ENCODE data around the gene GAS2L1. TPM values are rescaled to one million over a fixed set of nuclear protein-coding genes. Genes with fewer than 3 reads are reported as not detected.

GAS2L1 gene
- total and polyA plus RNA-seq, 3 donors from 2014 or later = 84.9 to 197 (median 191) TPM

DNA sequence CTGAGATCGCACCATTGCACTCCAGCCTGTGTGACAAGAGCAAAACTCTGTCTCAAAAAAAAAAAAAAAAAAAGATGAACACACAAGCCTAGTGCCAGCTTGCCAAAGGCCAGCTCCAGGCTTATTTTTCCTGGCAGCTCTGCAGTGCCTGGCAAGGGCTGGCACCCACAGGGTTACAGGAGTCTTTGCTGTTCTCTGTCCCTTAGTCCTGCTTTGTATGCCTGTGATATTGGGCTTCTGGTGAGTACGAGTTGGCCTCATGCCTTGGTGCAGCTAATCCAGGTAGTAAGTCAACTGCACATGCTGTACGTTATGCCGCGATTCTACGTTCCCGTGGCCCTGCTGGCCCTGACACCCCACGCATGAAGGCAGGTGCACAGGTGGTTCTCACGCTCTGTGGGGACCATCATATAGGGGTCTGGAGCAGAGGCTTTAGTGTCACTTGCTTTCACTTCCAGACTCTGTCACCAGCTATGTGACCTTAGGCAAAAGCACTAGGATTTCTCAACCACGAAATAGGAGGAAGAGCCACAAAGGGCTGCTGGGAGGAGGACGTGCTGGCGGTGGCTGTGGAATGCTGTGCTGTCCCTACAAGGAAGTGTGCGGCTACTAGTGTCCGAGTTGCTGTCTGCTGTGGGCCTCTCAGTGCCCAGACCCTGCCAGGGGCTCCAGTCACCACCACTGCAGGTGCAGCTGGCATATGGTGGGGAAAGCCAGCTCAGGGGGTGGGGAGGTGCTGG lies 30.5 kb downstream of the GAS2L1 start:
- Histone ChIP-seq H3K4me1 (no peaks in the 10 kb centered on the region), H3K27ac (no peak overlapping the region), H3K36me3 (ENCODE audit: low read depth, missing control alignments) (no peaks in the 10 kb centered on the region), H3K27me3 (no peaks in the 10 kb centered on the region), H3K9me3 (no peaks in the 10 kb centered on the region), H3K4me3 (no peak overlapping the region)
- TF ChIP-seq POLR2A (IDR thresholded peaks at IDR 0.05) = no peak
- TF ChIP-seq, protein P1, sequence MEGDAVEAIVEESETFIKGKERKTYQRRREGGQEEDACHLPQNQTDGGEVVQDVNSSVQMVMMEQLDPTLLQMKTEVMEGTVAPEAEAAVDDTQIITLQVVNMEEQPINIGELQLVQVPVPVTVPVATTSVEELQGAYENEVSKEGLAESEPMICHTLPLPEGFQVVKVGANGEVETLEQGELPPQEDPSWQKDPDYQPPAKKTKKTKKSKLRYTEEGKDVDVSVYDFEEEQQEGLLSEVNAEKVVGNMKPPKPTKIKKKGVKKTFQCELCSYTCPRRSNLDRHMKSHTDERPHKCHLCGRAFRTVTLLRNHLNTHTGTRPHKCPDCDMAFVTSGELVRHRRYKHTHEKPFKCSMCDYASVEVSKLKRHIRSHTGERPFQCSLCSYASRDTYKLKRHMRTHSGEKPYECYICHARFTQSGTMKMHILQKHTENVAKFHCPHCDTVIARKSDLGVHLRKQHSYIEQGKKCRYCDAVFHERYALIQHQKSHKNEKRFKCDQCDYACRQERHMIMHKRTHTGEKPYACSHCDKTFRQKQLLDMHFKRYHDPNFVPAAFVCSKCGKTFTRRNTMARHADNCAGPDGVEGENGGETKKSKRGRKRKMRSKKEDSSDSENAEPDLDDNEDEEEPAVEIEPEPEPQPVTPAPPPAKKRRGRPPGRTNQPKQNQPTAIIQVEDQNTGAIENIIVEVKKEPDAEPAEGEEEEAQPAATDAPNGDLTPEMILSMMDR (IDR thresholded peaks at IDR 0.05) = no peak
- intact Hi-C loops (cut with DNase I; ENCODE audit: low total_unique reads) = no loop called here
- no peak for DNase-seq
- WGBS, 2 donors = 91 to 94% methylated on average over 10 to 14 of the region's 14 CpGs

DNA sequence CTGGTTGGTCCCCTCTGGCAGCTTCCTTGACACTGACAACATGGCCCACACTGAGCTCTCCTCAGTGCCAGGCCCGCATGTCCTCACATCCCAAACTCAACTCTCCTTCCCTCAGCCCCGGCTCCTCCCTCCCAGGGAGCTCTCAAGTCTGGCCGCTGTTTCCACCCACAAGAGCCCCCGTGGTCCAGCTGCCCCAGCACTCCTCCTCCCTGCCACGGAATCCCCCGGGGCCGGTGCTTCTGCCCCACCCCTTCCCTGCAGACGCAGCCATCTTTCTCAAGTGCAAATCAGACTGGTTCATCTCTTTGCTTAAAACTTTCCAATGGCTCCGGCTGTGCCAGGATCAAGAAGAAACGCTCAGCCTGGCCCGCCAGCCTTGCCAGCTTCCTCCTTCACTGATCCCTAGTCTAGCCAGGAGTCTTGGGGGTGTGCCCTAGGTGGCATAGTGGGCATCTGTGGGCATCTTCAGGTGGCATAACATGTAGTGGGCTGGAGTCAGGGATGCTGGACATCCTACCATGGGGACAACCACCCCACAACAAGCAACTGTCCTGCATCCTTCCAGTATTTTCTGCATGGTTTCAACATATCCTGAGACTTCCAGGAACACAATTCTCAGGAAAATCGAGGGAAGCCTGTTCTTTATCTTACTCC lies 31.3 kb downstream of the GAS2L1 start:
- H3K36me3 ChIP-seq (ENCODE audit: low read depth, missing control alignments) = no peaks in the 10 kb centered on the region
- intact Hi-C loops (cut with DNase I; ENCODE audit: low total_unique reads) = no loop called here
- no peaks in the 10 kb centered on the region for H3K27me3 ChIP-seq
- DNase-seq = no peak
- TF ChIP-seq, protein P1 (IDR thresholded peaks at IDR 0.05) = no peak
- TF ChIP-seq POLR2A (IDR thresholded peaks at IDR 0.05) = no peak
- 83 to 86% methylated on average over 12 of the region's 12 CpGs for WGBS, 2 donors
- no peak overlapping the region for H3K27ac ChIP-seq
- no peak overlapping the region for H3K4me3 ChIP-seq
- H3K9me3 ChIP-seq = no peaks in the 10 kb centered on the region
- no peaks in the 10 kb centered on the region for H3K4me1 ChIP-seq

DNA sequence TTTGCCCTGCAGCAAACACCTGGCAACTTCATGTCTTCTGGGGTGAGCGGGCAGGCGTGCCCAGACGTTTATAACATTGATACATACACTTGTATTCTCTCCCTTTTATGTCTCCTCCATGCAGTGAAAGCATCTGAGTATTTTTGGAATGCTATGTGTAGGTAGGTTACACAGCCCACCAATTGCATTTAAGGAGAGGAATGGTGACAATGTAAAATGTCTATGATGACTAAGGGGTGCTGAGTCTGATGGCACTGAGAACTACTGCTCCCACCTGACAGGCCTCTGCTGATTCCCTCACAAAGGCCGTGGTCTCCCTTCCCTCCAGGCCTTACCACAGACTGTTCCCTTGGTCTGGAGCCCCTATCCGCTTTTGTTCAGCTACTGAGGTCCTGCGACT lies 31.9 kb downstream of the GAS2L1 start:
- Histone ChIP-seq H3K4me3 (no peak overlapping the region), H3K4me1 (no peaks in the 10 kb centered on the region), H3K27ac (no peak overlapping the region), H3K27me3 (no peaks in the 10 kb centered on the region), H3K9me3 (no peaks in the 10 kb centered on the region), H3K36me3 (ENCODE audit: low read depth, missing control alignments) (no peaks in the 10 kb centered on the region)
- DNase-seq = no peak
- TF ChIP-seq POLR2A (IDR thresholded peaks at IDR 0.05) = no peak
- TF ChIP-seq, protein P1 (IDR thresholded peaks at IDR 0.05) = no peak
- intact Hi-C loops (cut with DNase I; ENCODE audit: low total_unique reads) = no loop called here
- WGBS, 2 donors = 98 to 99% methylated on average over 5 to 6 of the region's 6 CpGs

DNA sequence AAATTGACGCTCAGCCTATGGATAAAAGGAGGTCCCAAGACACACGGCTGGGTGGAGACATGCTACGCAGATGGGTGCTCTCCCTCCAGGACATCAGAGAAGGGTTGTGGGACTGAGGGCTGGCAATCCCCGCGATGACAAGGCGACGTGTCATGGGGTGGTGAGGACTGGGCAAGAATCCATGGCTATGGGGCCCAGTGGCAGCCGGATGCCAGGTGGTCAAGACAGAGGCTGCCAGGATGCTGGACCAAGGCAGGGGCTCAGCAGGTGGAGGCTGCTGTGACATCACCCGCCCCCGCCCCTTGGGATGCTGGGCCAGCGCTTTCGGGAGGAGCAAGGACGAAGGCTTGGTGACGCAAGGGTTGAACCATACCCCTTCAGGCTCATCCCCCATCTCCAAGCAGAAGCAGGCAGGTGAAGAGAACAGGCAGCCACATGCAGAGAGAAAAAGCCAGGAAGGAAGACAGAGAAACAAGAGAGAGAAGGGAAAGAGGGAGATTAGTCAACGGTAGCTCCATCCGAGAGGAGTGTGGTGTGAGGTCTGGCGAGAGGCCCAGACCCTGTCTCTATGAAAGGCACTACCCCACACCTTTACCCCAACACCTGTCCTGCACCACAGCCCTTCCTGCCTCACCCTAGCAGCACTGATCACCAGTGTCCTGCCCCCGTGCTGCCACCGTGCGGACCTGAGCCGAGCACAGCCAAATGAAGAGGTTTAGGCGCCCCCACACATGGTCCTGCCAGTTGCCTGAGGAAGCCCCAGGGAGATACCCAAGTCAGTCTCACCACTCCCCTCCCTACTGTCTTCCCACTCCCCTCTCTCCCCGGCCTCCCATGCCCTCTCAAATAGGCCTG lies 33.2 kb downstream of the GAS2L1 start:
- no peak overlapping the region for H3K4me3 ChIP-seq
- DNase-seq = no peak
- TF ChIP-seq, protein P1 (IDR thresholded peaks at IDR 0.05) = no peak
- TF ChIP-seq POLR2A (IDR thresholded peaks at IDR 0.05) = no peak
- 92 to 93% methylated on average over 19 to 23 of the region's 23 CpGs for WGBS, 2 donors
- no peak overlapping the region for H3K27ac ChIP-seq
- H3K36me3 ChIP-seq (ENCODE audit: low read depth, missing control alignments) = no peaks in the 10 kb centered on the region
- no peaks in the 10 kb centered on the region for H3K27me3 ChIP-seq
- intact Hi-C loops (cut with DNase I; ENCODE audit: low total_unique reads) = no loop called here
- no peaks in the 10 kb centered on the region for H3K9me3 ChIP-seq
- no peaks in the 10 kb centered on the region for H3K4me1 ChIP-seq
